ENCODE data around the gene TP53I13.

DNA sequence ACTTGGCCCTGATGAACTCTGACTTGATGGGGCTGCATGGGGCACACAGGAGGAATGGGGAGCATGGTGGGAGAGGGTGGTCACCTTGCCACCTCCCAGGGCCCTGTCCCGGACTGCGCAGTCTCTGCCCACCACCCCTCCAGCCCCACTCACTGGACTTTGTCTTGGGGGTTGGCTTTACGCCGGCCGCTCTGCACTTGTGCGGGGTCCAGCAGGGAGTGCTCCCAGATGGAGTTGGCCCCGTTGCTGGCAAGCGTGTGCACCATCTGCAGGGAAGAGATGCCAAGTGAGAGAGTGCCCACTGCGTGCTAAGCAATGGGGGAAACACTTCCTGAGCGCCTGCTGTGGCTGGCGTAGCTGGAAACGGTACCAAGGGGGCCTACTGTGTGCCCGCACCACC, 14.3 kb downstream of the TP53I13 start:
- TF ChIP-seq, protein P1, sequence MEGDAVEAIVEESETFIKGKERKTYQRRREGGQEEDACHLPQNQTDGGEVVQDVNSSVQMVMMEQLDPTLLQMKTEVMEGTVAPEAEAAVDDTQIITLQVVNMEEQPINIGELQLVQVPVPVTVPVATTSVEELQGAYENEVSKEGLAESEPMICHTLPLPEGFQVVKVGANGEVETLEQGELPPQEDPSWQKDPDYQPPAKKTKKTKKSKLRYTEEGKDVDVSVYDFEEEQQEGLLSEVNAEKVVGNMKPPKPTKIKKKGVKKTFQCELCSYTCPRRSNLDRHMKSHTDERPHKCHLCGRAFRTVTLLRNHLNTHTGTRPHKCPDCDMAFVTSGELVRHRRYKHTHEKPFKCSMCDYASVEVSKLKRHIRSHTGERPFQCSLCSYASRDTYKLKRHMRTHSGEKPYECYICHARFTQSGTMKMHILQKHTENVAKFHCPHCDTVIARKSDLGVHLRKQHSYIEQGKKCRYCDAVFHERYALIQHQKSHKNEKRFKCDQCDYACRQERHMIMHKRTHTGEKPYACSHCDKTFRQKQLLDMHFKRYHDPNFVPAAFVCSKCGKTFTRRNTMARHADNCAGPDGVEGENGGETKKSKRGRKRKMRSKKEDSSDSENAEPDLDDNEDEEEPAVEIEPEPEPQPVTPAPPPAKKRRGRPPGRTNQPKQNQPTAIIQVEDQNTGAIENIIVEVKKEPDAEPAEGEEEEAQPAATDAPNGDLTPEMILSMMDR (IDR thresholded peaks at IDR 0.05) = no peak
- TF ChIP-seq POLR2A (IDR thresholded peaks at IDR 0.05) = no peak
